T-helper 2 cell treated with Interferon-gamma antibody and Interleukin-4, amounts not matched to agents 5 μg/mL and 100 μg/mL, for 36 hours (primary cell): ENCODE measurements around the gene HRH3.

ENCODE experiments used
- DNase-seq: peaks from one replicate; pipeline ENCODE4 v3.0.0; 2021; ENCODE audit warnings: low spot score
- H3K27ac Mint-ChIP-seq: one replicate; pipeline ENCODE4 v1.8.0; 2021; ENCODE audit warnings: mild to moderate bottlenecking, mixed read lengths
- H3K27me3 Mint-ChIP-seq: one replicate; pipeline ENCODE4 v1.8.0; 2021; ENCODE audit warnings: low read depth, mixed read lengths
- H3K36me3 Mint-ChIP-seq: one replicate; pipeline ENCODE4 v1.8.0; 2021; ENCODE audit warnings: low read depth, mixed read lengths
- H3K4me1 Mint-ChIP-seq: one replicate; pipeline ENCODE4 v1.8.0; 2021; ENCODE audit warnings: low read depth, mixed read lengths
- H3K4me3 Mint-ChIP-seq: one replicate; pipeline ENCODE4 v1.8.0; 2022; ENCODE audit warnings: mild to moderate bottlenecking, moderate library complexity, mixed read lengths
- H3K9me3 Mint-ChIP-seq: one replicate; pipeline ENCODE4 v1.8.0; 2021; ENCODE audit warnings: mixed read lengths

The HRH3 gene

DNA sequence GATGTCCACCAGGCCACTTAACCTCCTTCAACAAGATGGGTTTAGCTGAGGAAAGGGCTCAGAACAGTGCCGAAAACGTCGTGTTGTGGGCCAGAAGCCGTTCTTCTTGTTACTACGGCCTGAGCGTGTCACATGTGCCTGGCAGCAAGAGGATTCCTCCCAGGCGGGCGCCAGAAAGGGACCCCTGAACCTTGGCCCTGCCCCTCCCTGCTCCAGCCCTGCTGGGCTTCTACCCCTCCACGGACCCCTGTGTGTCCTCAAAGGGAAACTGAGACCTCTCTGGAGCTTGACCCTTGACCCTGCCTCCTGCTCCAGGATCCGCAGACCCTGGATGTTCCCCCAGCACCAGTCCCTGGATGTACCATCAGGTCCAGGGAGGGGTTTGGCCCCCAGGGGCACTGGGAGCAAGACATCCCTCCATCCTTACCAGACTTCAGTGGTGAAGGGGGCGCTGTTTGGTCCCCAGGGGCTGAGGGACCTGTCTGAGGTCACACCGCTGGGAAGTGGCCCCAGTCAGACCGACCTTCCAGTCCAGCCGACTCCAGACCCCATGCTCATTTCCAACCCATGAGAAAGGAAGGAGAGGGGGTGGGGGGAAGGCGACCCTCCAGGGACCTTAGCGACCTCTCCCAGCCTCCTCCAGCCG lies 10.1 kb downstream of the HRH3 start:
- no peaks in the 10 kb centered on the region for H3K4me1 Mint-ChIP-seq
- no peaks in the 10 kb centered on the region for H3K36me3 Mint-ChIP-seq
- no peaks in the 10 kb centered on the region for H3K9me3 Mint-ChIP-seq

DNA sequence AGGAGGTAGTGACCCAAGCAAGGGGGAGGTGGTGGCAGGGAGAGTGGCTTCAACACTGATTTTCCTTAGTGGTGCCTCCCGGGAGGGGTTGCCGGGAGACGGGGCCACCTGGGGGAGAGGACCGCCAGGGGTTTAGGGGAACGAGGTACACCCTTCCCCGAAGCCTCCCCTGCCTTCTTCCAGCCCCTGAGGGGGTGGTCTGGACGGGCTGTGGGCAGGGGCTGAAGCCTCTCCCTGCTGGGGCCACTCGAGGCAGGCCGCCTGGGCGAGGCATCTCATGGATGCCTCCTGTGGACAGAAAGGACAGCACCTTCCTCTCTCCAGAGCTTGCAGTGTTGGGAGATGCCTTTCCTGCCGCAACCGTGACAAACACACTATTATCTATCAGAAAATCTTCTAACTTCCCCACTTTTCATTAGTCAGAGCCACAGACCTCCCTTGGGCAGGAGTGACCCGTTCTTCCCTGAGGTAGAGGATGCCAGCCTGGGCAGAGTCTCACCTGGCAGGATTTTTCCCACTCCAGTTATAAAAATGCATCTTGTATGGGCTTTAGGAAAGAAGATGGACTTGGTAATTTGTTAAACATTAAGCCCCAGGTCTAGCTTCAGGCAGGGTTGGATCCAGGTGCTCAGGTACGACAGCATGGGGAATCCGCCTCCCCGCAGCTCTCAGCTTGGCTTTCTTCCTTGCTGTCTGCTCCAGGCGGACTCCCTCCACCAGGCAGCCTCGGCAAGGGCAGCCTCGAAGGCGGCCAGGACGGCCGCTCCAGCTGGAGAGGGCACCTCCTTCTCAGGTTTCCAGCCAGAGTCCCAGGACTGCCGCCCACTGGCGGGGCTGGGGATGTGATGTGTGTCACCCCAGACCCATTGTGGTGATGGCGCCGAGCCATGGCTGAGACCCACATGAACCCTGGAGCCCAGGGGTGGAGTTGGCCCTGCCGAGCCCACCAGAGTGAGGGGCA lies 11.0 kb downstream of the HRH3 start:
- H3K27me3 Mint-ChIP-seq: no peaks in the 10 kb centered on the region
- no peak overlapping the region for H3K4me3 Mint-ChIP-seq
- no peak overlapping the region for H3K27ac Mint-ChIP-seq
- DNase-seq: no peak
- H3K4me1 Mint-ChIP-seq: no peaks in the 10 kb centered on the region
- H3K36me3 Mint-ChIP-seq: no peaks in the 10 kb centered on the region
- H3K9me3 Mint-ChIP-seq: no peaks in the 10 kb centered on the region

More for the DNA sequence above, 10.1 kb downstream of the HRH3 start:
- Mint-ChIP-seq H3K27me3 (no peaks in the 10 kb centered on the region), H3K27ac (no peak overlapping the region), H3K4me3 (no peak overlapping the region)
- DNase-seq: no peak

DNA sequence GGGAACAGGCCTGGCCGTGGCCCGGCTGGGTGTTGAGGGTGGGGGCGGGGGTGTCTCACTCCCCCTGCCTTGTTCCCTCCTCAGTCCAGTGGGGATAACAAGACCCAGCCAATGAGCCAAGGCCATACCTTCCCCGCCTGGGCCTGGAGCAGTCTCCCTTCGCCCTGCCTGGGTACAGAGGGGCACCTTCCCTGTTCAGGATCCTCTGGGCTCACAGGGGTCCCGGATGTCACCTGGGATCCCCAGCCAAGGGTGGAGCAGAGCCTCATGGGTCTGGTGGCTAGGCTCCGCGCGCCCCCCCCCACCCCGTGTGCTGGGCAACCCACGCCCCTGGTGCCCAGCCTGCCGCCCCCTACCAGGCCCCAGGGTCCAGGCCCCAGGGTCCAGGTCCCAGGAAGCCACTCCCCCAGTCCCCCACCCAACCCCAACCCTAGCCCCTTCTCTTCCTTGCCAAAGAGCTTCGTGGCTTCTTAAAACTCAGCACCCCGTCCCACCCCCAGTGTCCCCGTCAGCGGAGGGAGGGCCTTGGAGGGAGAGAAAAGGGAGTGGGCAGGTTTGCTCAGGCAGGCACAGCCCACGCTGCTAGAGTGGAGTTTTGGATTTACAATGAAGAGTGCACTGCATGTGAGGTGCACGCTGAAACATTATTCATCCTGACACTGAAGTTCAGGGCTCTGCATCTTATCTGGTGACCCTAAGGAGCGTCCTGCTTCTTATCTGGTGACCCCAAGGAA lies 11.8 kb downstream of the HRH3 start:
- no peak for DNase-seq
- Mint-ChIP-seq H3K4me3 (no peak overlapping the region), H3K27me3 (no peaks in the 10 kb centered on the region), H3K4me1 (no peaks in the 10 kb centered on the region), H3K36me3 (peaks cover 3% of the 10 kb centered on the region), H3K27ac (no peak overlapping the region), H3K9me3 (no peaks in the 10 kb centered on the region)

DNA sequence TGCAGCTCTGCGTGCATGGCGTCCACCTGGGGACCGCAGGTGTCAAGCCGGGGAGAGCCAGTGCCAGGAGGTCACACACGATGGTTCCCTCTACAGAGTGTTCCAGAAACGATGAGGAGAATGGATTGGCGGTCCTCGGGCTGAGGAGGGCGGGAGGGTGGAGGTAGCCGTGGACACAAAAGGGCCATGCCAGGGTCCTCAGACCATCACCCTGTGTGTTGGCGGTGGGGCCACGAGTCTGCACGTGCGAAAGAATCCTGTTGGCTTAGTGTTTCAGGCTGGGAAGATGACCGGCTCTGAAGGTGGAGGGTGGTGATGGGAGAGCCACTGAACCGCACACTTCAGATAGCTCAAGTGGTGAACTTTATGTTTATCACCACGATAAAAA lies 13.7 kb downstream of the HRH3 start:
- H3K9me3 Mint-ChIP-seq: no peaks in the 10 kb centered on the region
- H3K36me3 Mint-ChIP-seq: peaks cover 12% of the 10 kb centered on the region
- H3K27me3 Mint-ChIP-seq: no peaks in the 10 kb centered on the region
- DNase-seq: no peak
- H3K4me1 Mint-ChIP-seq: no peaks in the 10 kb centered on the region
- no peak overlapping the region for H3K4me3 Mint-ChIP-seq
- no peak overlapping the region for H3K27ac Mint-ChIP-seq

DNA sequence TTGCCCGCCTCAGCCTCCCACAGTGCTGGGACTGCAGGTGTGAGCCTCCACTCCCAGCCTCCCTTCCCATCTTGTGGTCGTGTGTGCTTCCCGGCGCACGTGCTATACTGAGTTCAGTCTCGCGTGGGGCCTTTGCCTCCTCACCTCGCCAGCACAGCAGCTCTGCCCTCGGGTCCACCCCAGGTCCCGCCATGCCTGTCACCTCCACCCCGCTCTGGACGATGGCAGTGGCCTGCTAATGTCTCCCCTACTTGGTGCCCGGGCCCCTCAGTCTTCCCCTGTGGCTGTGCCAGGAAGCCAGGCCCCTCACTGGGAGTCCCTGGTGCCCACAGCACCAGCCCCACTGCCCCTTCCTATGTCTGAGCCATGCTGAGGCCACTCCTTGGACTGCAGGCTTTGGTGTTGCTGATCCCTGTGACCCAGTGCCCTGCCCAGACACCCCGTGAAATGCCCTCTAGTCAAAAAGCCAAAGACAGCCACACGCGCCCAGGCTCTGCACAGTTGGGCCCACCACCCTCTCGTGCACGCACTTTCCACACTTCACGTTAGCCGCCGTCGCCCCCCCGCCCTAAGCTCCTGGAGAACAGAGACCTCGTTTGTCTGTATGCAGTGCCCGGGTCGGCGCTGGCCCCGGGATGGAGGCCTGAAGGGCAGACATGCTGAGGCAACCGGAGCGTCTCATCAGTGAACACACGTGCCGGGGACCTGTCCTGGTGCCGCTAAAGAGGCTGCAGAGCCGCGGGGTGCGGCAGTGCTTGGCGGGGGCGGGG lies 14.3 kb downstream of the HRH3 start:
- H3K9me3 Mint-ChIP-seq: no peaks in the 10 kb centered on the region
- no peak overlapping the region for H3K4me3 Mint-ChIP-seq
- no peak for DNase-seq
- no peak overlapping the region for H3K27ac Mint-ChIP-seq
- H3K27me3 Mint-ChIP-seq: no peaks in the 10 kb centered on the region
- H3K4me1 Mint-ChIP-seq: no peaks in the 10 kb centered on the region
- peaks cover 12% of the 10 kb centered on the region for H3K36me3 Mint-ChIP-seq

DNA sequence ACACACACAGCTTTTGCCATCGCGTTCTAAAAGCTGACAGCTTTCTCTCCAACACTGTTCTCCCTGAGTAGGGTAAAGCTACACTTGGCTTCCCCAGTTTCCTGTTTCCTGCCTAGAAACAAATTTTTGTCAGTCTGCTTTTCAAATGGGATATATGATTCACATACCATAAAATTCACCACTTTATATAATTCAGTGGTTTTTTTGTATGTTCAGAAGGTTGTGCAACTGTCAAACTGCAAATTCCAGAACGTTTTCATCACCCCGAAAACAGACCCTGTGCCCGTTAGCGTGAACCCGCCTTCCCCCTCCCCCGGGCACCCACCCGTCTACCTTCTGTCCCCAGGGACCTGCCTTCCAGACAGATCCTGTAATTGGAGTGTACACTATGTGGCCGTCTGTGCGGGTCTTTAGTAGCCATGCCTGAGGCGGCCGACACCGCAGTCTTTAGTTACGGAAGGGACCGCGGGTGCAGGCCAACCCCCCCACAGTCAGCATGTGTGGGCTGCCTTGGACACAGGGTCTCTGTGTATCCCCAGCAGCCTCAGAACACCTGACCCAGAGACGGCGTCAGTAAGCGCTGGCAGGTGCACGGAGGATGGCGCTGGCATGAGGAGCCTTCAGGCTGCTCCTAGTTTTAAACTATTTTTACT lies 16.6 kb downstream of the HRH3 start:
- no peaks in the 10 kb centered on the region for H3K27me3 Mint-ChIP-seq
- H3K4me3 Mint-ChIP-seq: no peak overlapping the region
- DNase-seq: no peak
- H3K27ac Mint-ChIP-seq: no peak overlapping the region
- no peaks in the 10 kb centered on the region for H3K4me1 Mint-ChIP-seq
- H3K36me3 Mint-ChIP-seq: peaks cover 29% of the 10 kb centered on the region
- no peaks in the 10 kb centered on the region for H3K9me3 Mint-ChIP-seq

DNA sequence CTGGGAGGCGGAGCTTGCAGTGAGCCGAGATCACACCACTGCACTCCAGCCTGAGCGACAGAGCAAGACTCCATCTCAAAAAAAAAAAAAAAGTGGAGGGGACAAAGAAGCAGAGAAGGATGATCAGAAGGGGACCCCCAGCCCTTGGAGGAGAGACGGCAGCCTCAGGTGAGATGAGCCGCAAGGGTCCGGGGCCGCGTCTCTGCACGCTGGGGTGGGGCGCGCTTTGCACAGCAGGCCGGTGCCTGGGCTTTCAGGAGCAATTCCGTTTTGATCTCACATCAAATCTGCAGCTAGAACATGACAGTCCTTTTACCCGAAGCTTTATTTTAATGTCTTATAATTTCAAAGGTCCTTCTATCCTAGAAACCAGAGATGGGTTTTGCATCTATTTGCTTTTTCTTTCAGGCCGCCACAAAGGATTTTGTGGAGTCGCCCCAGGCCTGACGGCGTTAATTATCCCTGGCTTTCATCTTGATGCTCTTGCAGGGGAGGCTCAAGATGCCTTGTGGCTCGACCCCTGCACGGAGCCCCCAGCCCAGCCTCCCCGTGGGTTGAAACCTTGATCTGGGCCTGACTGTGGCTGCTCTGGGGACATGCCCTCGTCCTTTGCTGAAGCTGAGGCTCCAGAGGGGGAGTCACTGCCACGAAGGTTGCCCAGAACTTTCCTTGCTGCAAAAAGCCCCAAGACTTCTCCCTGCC lies 17.3 kb downstream of the HRH3 start:
- no peak for DNase-seq
- H3K27me3 Mint-ChIP-seq: no peaks in the 10 kb centered on the region
- H3K9me3 Mint-ChIP-seq: no peaks in the 10 kb centered on the region
- H3K36me3 Mint-ChIP-seq: peaks cover 30% of the 10 kb centered on the region
- no peak overlapping the region for H3K27ac Mint-ChIP-seq
- H3K4me3 Mint-ChIP-seq: no peak overlapping the region
- no peaks in the 10 kb centered on the region for H3K4me1 Mint-ChIP-seq

DNA sequence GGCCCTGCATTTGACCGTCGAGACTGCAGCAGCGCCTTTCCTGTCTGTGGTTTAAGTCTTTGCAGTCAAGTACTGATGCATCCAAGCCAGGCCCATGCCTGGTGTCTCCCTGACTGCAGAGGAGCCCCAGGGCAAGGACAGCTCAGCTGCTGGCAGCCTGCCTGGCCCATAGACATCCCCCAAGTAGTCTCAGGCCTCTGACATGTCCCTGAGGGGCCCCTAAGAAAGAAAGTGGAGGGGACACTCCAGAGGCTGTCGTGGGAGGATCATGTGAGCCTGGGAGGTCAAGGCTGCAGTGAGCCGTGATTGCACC lies 18.0 kb downstream of the HRH3 start:
- Mint-ChIP-seq H3K4me1 (no peaks in the 10 kb centered on the region), H3K36me3 (peaks cover 30% of the 10 kb centered on the region), H3K4me3 (no peak overlapping the region), H3K9me3 (no peaks in the 10 kb centered on the region), H3K27me3 (no peaks in the 10 kb centered on the region), H3K27ac (no peak overlapping the region)
- no peak for DNase-seq

DNA sequence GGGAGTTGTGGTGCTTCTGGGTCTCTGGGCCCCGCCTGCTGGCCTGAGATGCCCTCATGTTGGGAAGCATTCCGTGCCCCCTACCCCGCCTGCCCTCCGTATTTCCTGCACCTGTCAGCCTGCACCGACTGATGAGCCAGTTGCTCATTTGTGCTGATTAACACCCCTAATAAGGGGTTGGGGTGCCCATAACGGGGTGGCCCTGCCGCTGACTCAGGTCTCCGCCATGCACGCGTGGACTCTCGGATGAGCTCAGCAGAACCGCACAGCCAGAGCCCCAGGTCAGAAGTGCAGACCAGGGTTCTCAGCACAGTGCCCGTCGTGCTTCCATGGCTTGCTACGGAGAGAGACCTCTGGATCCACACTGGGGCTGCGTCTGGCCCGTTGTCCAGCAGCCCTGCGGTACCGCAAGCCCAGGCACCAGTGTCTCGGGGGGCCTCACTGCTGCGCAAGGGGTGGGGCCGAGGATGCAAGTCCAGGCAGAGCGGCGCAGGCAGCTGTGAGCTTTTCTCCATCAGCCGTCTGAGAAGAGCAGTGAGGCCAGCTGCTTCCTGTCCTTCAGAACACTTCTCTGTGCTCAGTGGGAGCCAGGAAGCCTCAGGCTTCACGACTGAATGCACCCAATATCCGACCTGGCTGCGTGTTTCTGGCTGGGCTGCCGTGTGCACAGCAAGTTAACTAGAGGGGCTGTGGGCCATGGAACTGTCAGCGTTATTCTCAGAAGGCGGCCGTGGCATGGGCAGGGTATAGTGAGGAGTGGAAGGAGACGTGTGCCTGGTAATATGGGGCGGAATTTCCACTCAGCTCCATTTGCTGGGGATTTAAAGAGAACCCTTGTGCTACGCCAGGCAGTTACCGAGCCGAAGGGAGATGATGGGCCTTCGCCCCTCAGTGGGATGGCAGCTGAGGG lies 18.6 kb downstream of the HRH3 start:
- H3K36me3 Mint-ChIP-seq: peaks cover 30% of the 10 kb centered on the region
- no peak overlapping the region for H3K27ac Mint-ChIP-seq
- H3K4me1 Mint-ChIP-seq: no peaks in the 10 kb centered on the region
- H3K4me3 Mint-ChIP-seq: no peak overlapping the region
- no peaks in the 10 kb centered on the region for H3K27me3 Mint-ChIP-seq
- no peaks in the 10 kb centered on the region for H3K9me3 Mint-ChIP-seq
- no peak for DNase-seq

DNA sequence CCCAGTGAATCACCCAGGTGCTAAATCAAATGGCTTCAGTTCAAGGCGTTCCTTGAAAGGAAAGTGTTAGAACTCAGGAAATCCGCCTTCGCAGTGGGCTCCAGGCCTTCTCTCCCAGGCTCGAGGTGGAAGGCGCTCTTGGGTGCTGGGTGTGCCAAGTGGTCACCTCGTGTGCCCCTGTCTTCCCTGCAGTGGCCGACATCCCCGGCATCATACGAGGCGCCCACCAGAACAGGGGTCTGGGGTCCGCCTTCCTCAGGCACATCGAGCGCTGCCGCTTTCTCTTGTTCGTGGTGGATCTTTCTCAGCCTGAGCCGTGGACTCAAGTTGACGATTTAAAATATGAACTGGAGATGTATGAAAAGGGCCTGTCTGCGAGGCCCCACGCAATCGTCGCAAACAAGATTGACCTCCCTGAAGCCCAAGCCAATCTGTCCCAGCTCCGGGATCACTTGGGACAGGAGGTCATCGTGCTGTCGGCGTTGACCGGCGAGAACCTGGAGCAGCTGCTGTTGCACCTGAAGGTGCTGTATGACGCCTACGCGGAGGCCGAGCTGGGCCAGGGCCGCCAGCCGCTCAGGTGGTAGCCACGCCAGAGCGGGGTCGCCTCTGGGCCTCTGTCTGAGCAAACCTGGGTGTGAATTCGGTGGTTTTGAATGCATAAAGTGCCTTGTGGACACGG lies 19.4 kb downstream of the HRH3 start:
- Mint-ChIP-seq H3K4me1 (no peaks in the 10 kb centered on the region), H3K4me3 (no peak overlapping the region), H3K36me3 (peaks cover 31% of the 10 kb centered on the region), H3K27me3 (no peaks in the 10 kb centered on the region), H3K27ac (no peak overlapping the region), H3K9me3 (no peaks in the 10 kb centered on the region)
- DNase-seq: no peak

DNA sequence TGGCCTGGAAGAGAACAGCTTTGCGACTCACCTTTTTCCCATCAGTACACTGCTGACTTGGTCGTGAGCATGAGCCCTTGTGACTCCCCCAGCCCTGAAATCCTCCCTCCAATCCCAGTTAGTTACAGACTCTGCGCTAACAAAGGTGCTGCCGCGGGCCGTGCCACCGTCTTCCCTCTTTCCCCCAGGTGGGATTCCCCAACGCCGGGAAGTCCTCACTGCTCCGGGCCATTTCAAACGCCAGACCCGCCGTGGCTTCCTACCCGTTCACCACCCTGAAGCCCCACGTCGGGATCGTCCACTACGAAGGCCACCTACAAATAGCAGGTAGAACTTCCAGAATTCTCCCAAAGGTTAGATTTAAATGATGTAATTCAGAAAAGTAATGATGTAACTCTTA lies 21.1 kb downstream of the HRH3 start:
- Mint-ChIP-seq H3K9me3 (no peaks in the 10 kb centered on the region), H3K4me3 (no peak overlapping the region), H3K27ac (no peak overlapping the region), H3K4me1 (no peaks in the 10 kb centered on the region), H3K36me3 (peaks cover 34% of the 10 kb centered on the region), H3K27me3 (no peaks in the 10 kb centered on the region)
- DNase-seq: no peak

DNA sequence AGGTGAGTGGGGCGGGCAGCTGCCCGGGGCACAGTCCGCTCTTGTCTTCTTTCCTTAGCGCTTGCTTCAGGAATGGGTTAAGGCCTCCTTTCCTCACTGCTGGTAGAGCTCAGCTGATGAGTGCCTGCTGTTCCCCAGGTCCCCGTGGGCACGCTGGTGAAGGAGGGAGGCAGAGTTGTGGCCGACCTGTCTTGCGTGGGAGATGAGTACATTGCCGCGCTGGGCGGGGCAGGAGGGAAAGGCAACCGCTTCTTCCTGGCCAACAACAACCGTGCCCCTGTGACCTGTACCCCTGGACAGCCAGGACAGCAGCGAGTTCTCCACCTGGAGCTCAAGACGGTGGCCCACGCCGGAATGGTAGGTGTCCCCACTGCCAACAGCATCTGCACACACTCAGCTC lies 21.6 kb downstream of the HRH3 start:
- Mint-ChIP-seq H3K4me1 (no peaks in the 10 kb centered on the region), H3K36me3 (peaks cover 33% of the 10 kb centered on the region), H3K4me3 (no peak overlapping the region), H3K27me3 (no peaks in the 10 kb centered on the region), H3K9me3 (no peaks in the 10 kb centered on the region), H3K27ac (no peak overlapping the region)
- no peak for DNase-seq
